Ectodermal cell (in vitro differentiated cells): ENCODE results near the gene NDUFS5. TPM values are rescaled to one million over a fixed set of nuclear protein-coding genes. Genes with fewer than 3 reads are reported as not detected.
"Not testable (repeated sequence)": the region's sequence is repeated elsewhere in the genome, so short reads cannot be mapped to it uniquely, and the experiment has no call there.

Experiments
- H3K27ac ChIP-seq: 2 replicates; pipeline ENCODE4 v1.7.0; 2013; ENCODE audit warnings: mild to moderate bottlenecking, low read depth, low read length; ENCODE audit not compliant: insufficient read depth, poor library complexity, severe bottlenecking
- H3K27me3 ChIP-seq: 2 replicates; pipeline ENCODE4 v1.7.0; 2013; ENCODE audit warnings: mild to moderate bottlenecking, low read length; ENCODE audit not compliant: insufficient read depth, control insufficient read depth, poor library complexity, severe bottlenecking
- H3K36me3 ChIP-seq: one replicate; pipeline ENCODE4 v1.7.0; 2013; ENCODE audit warnings: low read length; ENCODE audit not compliant: control insufficient read depth, insufficient read depth
- H3K4me1 ChIP-seq: one replicate; pipeline ENCODE4 v1.7.0; 2013; ENCODE audit warnings: low read length; ENCODE audit not compliant: control insufficient read depth, insufficient read depth
- H3K4me3 ChIP-seq: 2 replicates; pipeline ENCODE4 v1.7.0; 2013; ENCODE audit warnings: low read depth, low read length, control low read depth; ENCODE audit not compliant: insufficient read depth
- H3K9me3 ChIP-seq: 2 replicates; pipeline ENCODE4 v1.7.0; 2013; ENCODE audit warnings: mild to moderate bottlenecking, low read length, moderate library complexity; ENCODE audit not compliant: control insufficient read depth
- WGBS, 2 experiments: methylation state at CpG; one replicate each; pipeline ENCODE4 v1.1.7; 2013; ENCODE audit warnings: missing lambda C conversion rate in 2 of 2; 5-methylcytosine and 5-hydroxymethylcytosine counted together
- polyA plus RNA-seq, 4 experiments: library from polyadenylated mRNA; stranded (reverse); fragments of 50-300 nt; gene quantifications; one replicate each; pipeline ENCODE4 v1.2.3, GENCODE V29; 2013

NDUFS5 gene
- polyA plus RNA-seq (2013, experiment 1 of 4) = 378 TPM
- 374 TPM for polyA plus RNA-seq (2013, experiment 2 of 4)
- 356 TPM for polyA plus RNA-seq (2013, experiment 3 of 4)
- 399 TPM for polyA plus RNA-seq (2013, experiment 4 of 4)

- peaks cover 11% of the 10 kb centered on the region for H3K4me1 ChIP-seq
- H3K9me3 ChIP-seq = no peaks in the 10 kb centered on the region
- peak within 1 kb of the TSS; percentile 59 for H3K4me3 ChIP-seq
- 2% methylated on average over 47 of the region's 47 CpGs for WGBS, 2 experiments
- peaks cover 24% of the 10 kb centered on the region for H3K36me3 ChIP-seq
- peak within 1 kb of the TSS; percentile 83 for H3K27ac ChIP-seq
- H3K27me3 ChIP-seq = no peaks in the 10 kb centered on the region
Measured at GRCh38 chr1:39026051-39026865, at the start of gene NDUFS5. NDUFS5 (plus strand) TSS chr1:39026350; CDS start chr1:39028725, 2,375 bp downstream.

GRCh38 chr1:38977399-38978244 is 48.5 kb upstream of the NDUFS5 start:
- not testable (repeated sequence) for H3K4me1 ChIP-seq, H3K27me3 ChIP-seq, H3K36me3 ChIP-seq, H3K27ac ChIP-seq, H3K9me3 ChIP-seq, H3K4me3 ChIP-seq
- WGBS, 2 experiments = 92 to 96% methylated on average over 11 to 12 of the region's 12 CpGs

DNA sequence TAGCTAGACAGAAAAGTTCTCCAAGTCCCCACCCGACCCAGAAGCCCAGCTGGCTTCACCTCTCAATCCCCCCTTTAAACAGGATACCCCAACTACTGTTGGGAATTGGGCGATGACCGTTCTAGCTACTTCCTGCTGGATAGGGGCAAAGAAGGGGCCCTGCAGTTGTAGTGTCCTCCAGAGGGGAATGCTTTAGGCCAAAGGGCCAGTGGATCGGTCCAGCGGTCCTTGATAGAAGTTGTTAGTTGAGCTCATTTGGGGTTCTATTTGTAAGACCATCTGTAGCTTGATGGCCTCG is 48.0 kb upstream of the NDUFS5 start:
- not testable (repeated sequence) for H3K36me3 ChIP-seq, H3K27me3 ChIP-seq, H3K27ac ChIP-seq, H3K4me1 ChIP-seq, H3K9me3 ChIP-seq, H3K4me3 ChIP-seq
- 93 to 96% methylated on average over 6 of the region's 6 CpGs for WGBS, 2 experiments

DNA sequence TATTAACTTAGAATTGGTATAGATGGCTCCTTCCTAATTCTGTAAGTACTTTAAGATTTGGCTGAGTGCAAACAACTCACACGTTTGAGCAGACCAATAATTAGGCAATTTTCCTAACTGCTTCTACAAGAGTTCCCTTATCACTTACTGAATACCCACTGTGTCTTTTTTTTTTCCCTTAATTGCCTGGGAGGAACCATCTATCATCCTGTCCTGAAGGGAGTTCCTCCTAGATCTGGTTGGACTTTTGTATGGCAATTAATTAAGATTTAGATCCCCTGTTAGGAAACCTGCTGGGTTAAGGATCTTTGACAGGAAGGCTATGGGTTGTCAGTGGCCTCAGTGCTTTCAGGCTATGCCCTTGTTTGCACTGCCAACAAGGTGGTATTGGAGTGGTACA is 46.8 kb upstream of the NDUFS5 start:
- WGBS, 2 experiments = 77 to 93% methylated on average over 1 of the region's 1 CpG
- not testable (repeated sequence) for H3K9me3 ChIP-seq, H3K4me3 ChIP-seq, H3K4me1 ChIP-seq, H3K27ac ChIP-seq, H3K36me3 ChIP-seq, H3K27me3 ChIP-seq

DNA sequence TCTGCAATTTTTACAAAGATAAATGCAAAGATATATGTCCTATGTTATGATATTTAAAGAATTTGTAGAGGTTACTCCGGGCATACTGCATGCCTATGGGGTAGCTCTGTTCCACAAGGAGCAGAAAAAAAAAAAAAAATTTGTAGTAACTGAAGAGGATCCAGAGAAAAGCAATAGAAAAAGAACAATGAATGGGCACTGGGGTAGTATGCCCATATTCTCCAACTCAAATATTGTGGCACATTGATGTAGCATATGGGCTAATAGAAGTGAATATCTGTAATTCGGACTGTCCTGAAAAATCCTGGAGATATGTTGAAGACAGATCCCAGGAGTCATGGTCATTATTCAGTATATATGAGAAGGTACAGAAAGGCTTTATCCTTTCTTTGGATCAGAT is 36.2 kb upstream of the NDUFS5 start:
- H3K27me3 ChIP-seq = no peaks in the 10 kb centered on the region
- H3K36me3 ChIP-seq = peaks cover 2% of the 10 kb centered on the region
- H3K27ac ChIP-seq = peak overlapping the region; percentile 92
- H3K4me3 ChIP-seq = peak overlapping the region; percentile 92
- WGBS, 2 experiments = 58 to 65% methylated on average over 2 of the region's 2 CpGs
- H3K4me1 ChIP-seq = peaks cover 20% of the 10 kb centered on the region
- H3K9me3 ChIP-seq = no peaks in the 10 kb centered on the region

- peaks cover 20% of the 10 kb centered on the region for H3K4me1 ChIP-seq
- H3K27ac ChIP-seq = peak overlapping the region; percentile 92
- peak overlapping the region; percentile 92 for H3K4me3 ChIP-seq
- 13 to 18% methylated on average over 5 of the region's 5 CpGs for WGBS, 2 experiments
- H3K36me3 ChIP-seq = peaks cover 6% of the 10 kb centered on the region
- no peaks in the 10 kb centered on the region for H3K27me3 ChIP-seq
- no peaks in the 10 kb centered on the region for H3K9me3 ChIP-seq
Measured at GRCh38 chr1:38990386-38990737, 35.8 kb upstream of the NDUFS5 start.

DNA sequence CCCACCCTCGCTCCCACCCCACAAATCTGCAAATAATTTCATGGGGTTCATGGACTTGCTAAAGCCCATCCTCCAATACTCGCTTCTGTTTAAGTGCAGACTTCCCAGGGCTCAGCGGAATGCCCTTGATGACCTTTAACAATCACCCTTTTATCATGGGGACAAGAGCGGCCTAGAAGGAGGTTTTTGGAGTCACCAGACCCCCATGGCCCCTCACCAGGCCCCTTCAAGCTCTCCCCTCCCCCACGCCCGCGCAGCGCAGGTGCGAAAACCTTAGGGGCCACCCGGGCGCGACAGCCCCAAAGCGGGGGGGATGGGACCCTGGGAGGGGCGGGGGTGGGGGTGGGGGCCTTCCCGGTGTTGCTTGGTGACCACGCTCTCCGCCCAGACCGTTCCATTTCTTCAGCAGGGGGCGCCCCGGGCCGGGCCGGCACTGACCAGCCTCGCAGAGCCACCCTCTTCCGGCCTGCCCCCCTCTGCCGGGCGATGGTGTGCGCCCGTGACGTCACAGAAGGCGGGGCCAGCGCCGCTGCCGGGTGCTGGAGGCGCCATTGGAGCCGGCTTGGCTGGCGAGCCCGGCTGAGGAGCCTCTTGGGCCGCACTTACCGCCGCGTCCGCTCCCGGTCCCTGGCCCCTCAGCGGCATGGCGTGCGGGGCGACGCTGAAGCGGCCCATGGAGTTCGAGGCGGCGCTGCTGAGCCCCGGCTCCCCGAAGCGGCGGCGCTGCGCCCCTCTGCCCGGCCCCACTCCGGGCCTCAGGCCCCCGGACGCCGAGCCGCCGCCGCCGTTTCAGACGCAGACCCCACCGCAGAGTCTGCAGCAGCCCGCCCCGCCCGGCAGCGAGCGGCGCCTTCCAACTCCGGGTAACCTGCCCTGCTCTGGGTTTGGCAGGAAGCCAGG is 35.2 kb upstream of the NDUFS5 start, which contains the start of gene AKIRIN1:
AKIRIN1 (plus strand) TSS at position 539 of the 900 bp plus-strand sequence; CDS start at position 644, 105 bp downstream.
- Histone ChIP-seq H3K27ac (peak within 1 kb of the TSS; percentile 92), H3K36me3 (peaks cover 11% of the 10 kb centered on the region)
- 0% methylated on average over 75 to 76 of the region's 76 CpGs for WGBS, 2 experiments

GRCh38 chr1:38991638-38992411 is 34.3 kb upstream of the NDUFS5 start:
- Histone ChIP-seq H3K4me1 (peaks cover 13% of the 10 kb centered on the region), H3K4me3 (peak overlapping the region; percentile 92), H3K27ac (peak overlapping the region; percentile 92), H3K9me3 (no peaks in the 10 kb centered on the region), H3K27me3 (no peaks in the 10 kb centered on the region), H3K36me3 (peaks cover 14% of the 10 kb centered on the region)
- WGBS, 2 experiments = 0 to 1% methylated on average over 30 of the region's 30 CpGs

More for the DNA sequence above, 35.2 kb upstream of the NDUFS5 start, which contains the start of gene AKIRIN1:
- Histone ChIP-seq H3K9me3 (no peaks in the 10 kb centered on the region), H3K4me1 (peaks cover 14% of the 10 kb centered on the region), H3K4me3 (peak within 1 kb of the TSS; percentile 92), H3K27me3 (no peaks in the 10 kb centered on the region)

DNA sequence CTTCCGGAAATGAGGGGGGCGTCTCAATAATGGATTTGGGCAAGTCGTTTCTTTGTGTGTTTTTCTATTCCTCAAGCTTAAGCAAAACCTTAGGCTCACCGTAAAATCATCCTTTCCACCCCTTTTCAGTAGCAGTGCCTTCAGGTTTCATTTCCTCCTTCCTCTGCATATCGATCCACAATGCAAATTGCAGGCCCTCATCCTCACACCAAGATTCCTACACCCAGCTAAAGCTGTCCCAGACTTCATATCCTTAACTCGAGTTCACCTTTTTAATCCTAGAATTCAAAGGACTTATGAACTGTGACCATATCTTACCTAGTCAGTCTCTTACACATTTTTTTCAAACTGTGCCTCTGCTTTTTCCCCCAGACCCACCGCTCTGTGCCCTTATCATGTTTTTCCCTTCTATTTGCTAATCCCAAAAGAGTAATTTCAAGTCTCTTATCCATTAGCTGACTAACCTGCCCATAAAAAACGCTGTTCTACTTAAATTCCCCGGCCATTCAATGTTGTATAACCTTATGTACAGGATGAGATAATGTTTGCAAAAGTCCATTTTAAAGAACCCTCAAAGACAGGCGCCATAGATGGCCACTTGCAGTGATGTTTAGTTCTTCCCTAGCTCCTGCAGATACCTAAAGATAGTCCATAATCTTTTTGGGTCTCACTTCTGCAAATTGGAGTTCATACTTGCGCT is 33.6 kb upstream of the NDUFS5 start:
- Histone ChIP-seq H3K4me3 (peak overlapping the region; percentile 92), H3K4me1 (peaks cover 13% of the 10 kb centered on the region), H3K27ac (no peak overlapping the region), H3K27me3 (no peaks in the 10 kb centered on the region), H3K9me3 (no peaks in the 10 kb centered on the region), H3K36me3 (peaks cover 14% of the 10 kb centered on the region)
- 21 to 22% methylated on average over 9 to 11 of the region's 11 CpGs for WGBS, 2 experiments
